C4-2B (cell line): ENCODE results near the gene OPCML.

Experiments used
- H3K27ac ChIP-seq: fragments of 450-650 bp; 2 replicates; pipeline ENCODE4 v1.5.1; 2017
- ZFX ChIP-seq: fragments of 450-650 bp; IDR thresholded peaks from 2 replicates; pipeline ENCODE4 v1.6.1; 2017
- TF ChIP-seq, protein P1 (sequence below): fragments of 450-650 bp; conservative IDR thresholded peaks from 2 replicates; pipeline ENCODE4 v1.5.1; 2017; ENCODE audit warnings: mild to moderate bottlenecking

Gene OPCML

DNA sequence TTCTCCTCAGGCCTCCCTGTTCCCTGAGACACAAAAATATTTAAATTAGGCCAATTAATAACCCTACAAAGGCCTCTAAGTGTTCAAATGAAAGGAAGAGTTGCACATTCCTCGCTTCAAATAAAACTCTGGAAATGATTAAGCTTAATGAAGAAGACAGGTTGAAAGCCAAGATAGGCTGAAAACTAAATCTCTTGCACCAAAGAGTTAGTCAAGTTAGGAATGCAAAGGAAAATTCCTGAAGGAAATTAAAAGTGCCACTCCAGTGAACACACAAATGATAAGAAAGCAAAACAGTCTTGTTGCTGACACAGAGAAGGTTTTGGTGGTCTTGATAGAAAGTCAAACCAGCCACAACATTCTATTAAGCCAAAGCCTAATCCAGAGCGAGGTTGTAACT, 574.4 kb downstream of the OPCML start:
- no peak overlapping the region for H3K27ac ChIP-seq
- TF ChIP-seq, protein P1, sequence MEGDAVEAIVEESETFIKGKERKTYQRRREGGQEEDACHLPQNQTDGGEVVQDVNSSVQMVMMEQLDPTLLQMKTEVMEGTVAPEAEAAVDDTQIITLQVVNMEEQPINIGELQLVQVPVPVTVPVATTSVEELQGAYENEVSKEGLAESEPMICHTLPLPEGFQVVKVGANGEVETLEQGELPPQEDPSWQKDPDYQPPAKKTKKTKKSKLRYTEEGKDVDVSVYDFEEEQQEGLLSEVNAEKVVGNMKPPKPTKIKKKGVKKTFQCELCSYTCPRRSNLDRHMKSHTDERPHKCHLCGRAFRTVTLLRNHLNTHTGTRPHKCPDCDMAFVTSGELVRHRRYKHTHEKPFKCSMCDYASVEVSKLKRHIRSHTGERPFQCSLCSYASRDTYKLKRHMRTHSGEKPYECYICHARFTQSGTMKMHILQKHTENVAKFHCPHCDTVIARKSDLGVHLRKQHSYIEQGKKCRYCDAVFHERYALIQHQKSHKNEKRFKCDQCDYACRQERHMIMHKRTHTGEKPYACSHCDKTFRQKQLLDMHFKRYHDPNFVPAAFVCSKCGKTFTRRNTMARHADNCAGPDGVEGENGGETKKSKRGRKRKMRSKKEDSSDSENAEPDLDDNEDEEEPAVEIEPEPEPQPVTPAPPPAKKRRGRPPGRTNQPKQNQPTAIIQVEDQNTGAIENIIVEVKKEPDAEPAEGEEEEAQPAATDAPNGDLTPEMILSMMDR: no peak
- no peak for TF ChIP-seq ZFX

- TF ChIP-seq, protein P1: no peak
- no peak for TF ChIP-seq ZFX
- no peak overlapping the region for H3K27ac ChIP-seq
These were observed 584.0 kb downstream of the OPCML start for GRCh38 chr11:132948252-132948651.

DNA sequence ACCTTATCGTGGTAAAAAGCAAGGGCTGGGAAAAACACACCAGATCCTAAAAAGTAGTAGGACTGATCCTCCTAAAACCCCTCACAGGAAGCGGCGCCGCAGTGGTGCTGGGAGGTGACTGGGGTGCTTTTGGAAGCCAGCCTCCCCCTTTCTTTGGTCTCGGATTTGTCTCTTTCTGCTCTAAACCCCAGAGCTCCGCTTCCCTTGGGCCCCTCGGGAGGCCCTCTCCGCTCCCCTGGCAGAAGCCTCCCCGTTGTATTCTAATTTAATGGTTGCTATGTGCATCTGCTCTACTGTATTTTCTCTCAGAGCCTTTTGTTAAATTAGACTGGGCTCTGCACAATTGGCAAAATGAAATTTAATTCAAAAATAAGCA, 587.7 kb downstream of the OPCML start:
- TF ChIP-seq ZFX: no peak
- TF ChIP-seq, protein P1: no peak

GRCh38 chr11:132943706-132944568, 588.4 kb downstream of the OPCML start:
- TF ChIP-seq ZFX: no peak
- TF ChIP-seq, protein P1: no peak
- H3K27ac ChIP-seq: no peak overlapping the region

More for the DNA sequence above, 587.7 kb downstream of the OPCML start:
- H3K27ac ChIP-seq: no peak overlapping the region

- H3K27ac ChIP-seq: no peak overlapping the region
- TF ChIP-seq ZFX: no peak
- TF ChIP-seq, protein P1: no peak
These were observed 589.0 kb downstream of the OPCML start for GRCh38 chr11:132943357-132943705.

- H3K27ac ChIP-seq: no peak overlapping the region
- TF ChIP-seq, protein P1: no peak; the same call in 1 of the 2 replicates
These were observed 589.5 kb downstream of the OPCML start for GRCh38 chr11:132942611-132943356.

- H3K27ac ChIP-seq: no peak overlapping the region
- no peak for TF ChIP-seq ZFX
- TF ChIP-seq, protein P1: no peak
These were observed 590.5 kb downstream of the OPCML start for GRCh38 chr11:132941761-132942160.
